NCI-H460 (cell line): ENCODE data around the gene B3GALT6. TPM values are rescaled to one million over a fixed set of nuclear protein-coding genes. Genes with fewer than 3 reads are reported as not detected.
A peak's percentile ranks its signal among the peaks of the same experiment; 100 is the strongest.

Experiments
- DNase-seq: peaks from one replicate; pipeline ENCODE4 v3.0.0-alpha.2; 2016; ENCODE audit warnings: low read depth; ENCODE audit errors: extremely low read depth
- total RNA-seq: library from RNA; depleted of rRNA; stranded (reverse); fragments of >200 nt; shearing (Covaris generic); gene quantifications from 2 replicates; pipeline ENCODE4 v1.2.3, GENCODE V29; 2014

B3GALT6 gene
- total RNA-seq, 1 experiment from 2014 or later = 15.6 TPM

- DNase-seq = no peak
Observed at GRCh38 chr1:1259540-1259939, 27.5 kb downstream of the B3GALT6 start.

- no peak for DNase-seq
Observed at GRCh38 chr1:1259951-1260600, 28.0 kb downstream of the B3GALT6 start.

GRCh38 chr1:1260843-1261560 is 29.0 kb downstream of the B3GALT6 start:
- DNase-seq = no peak

GRCh38 chr1:1262071-1262470 is 30.0 kb downstream of the B3GALT6 start:
- DNase-seq = no peak

- no peak for DNase-seq
Observed at GRCh38 chr1:1262758-1263157, 30.7 kb downstream of the B3GALT6 start.

GRCh38 chr1:1264026-1264425 is 32.0 kb downstream of the B3GALT6 start:
- no peak for DNase-seq

GRCh38 chr1:1264868-1265272 is 32.8 kb downstream of the B3GALT6 start:
- no peak for DNase-seq

GRCh38 chr1:1267488-1268283 is 35.6 kb downstream of the B3GALT6 start:
- DNase-seq = no peak

GRCh38 chr1:1268284-1268682 is 36.2 kb downstream of the B3GALT6 start:
- no peak for DNase-seq

- no peak for DNase-seq
Observed at GRCh38 chr1:1270813-1271212, 38.8 kb downstream of the B3GALT6 start.

- DNase-seq = no peak
Observed at GRCh38 chr1:1272341-1273208, 40.5 kb downstream of the B3GALT6 start.

- DNase-seq = no peak
Observed at GRCh38 chr1:1273209-1273511, 41.1 kb downstream of the B3GALT6 start.

- DNase-seq = peak; percentile 72
Observed at GRCh38 chr1:1273512-1274298, 41.7 kb downstream of the B3GALT6 start, which contains the start of gene UBE2J2. Gene UBE2J2, minus strand, starts transcription at chr1:1273854. Its CDS starts 5,862 bp downstream, at chr1:1267992.

- no peak for DNase-seq
Observed at GRCh38 chr1:1274299-1274930, 42.4 kb downstream of the B3GALT6 start.

- DNase-seq = no peak
Observed at GRCh38 chr1:1274931-1275431, 42.9 kb downstream of the B3GALT6 start.

GRCh38 chr1:1275836-1276235 is 43.8 kb downstream of the B3GALT6 start:
- DNase-seq = no peak

- no peak for DNase-seq
Observed at GRCh38 chr1:1278620-1279019, 46.6 kb downstream of the B3GALT6 start.

GRCh38 chr1:1279028-1279427 is 47.0 kb downstream of the B3GALT6 start:
- DNase-seq = no peak

GRCh38 chr1:1280782-1281481 is 48.9 kb downstream of the B3GALT6 start:
- no peak for DNase-seq
